Measurements from ENCODE around the gene EIF4A3. TPM values are rescaled to one million over a fixed set of nuclear protein-coding genes. Genes with fewer than 3 reads are reported as not detected.

EIF4A3 gene
- total RNA-seq, 1 donor: 84.6 TPM

DNA sequence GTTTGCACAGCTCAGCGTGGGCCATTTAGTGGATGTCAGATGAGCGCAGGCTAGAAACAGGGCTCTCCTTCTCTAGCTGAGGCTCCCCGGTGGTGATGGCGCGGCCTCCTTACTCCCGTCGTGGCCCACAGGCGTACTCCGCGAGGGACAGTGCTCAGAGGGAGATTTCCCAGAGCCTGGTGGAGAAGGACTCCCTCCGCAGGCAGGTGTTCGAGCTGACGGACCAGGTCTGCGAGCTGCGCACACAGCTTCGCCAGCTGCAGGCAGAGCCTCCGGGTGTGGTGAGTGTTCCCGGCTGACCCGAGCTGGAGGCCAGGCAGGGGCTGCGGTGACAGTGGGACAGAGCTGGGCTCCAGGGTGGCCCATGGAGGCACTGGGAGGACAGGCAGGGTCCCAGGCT, 44.3 kb upstream of the EIF4A3 start:
- no peak overlapping the region for H3K4me3 ChIP-seq (ENCODE audit: low read depth, low read length)
- TF ChIP-seq, protein P1, sequence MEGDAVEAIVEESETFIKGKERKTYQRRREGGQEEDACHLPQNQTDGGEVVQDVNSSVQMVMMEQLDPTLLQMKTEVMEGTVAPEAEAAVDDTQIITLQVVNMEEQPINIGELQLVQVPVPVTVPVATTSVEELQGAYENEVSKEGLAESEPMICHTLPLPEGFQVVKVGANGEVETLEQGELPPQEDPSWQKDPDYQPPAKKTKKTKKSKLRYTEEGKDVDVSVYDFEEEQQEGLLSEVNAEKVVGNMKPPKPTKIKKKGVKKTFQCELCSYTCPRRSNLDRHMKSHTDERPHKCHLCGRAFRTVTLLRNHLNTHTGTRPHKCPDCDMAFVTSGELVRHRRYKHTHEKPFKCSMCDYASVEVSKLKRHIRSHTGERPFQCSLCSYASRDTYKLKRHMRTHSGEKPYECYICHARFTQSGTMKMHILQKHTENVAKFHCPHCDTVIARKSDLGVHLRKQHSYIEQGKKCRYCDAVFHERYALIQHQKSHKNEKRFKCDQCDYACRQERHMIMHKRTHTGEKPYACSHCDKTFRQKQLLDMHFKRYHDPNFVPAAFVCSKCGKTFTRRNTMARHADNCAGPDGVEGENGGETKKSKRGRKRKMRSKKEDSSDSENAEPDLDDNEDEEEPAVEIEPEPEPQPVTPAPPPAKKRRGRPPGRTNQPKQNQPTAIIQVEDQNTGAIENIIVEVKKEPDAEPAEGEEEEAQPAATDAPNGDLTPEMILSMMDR (IDR thresholded peaks at IDR 0.05; ENCODE audit: insufficient read depth, low read depth, low read length): no peak
- no peak for DNase-seq (ENCODE audit: low read depth)

DNA sequence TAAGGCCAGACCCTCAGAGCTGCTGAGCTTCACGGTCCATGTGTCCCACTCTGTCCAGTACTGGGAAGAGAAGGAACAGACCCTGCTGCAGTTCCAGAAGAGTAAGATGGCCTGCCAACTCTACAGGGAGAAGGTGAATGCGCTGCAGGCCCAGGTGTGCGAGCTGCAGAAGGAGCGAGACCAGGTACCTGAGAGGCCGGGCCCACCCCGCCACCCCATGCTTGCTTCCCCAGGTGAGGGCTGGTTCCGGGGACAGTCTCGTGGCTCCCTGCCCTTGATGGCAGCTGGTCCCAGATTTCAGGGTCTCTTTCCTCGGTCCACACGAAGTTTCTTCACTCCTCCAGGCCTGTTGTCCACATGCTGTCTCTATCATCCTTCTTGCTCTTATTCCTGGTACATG, 43.8 kb upstream of the EIF4A3 start:
- H3K4me3 ChIP-seq (ENCODE audit: low read depth, low read length): no peak overlapping the region
- TF ChIP-seq, protein P1 (IDR thresholded peaks at IDR 0.05; ENCODE audit: insufficient read depth, low read depth, low read length): no peak
- DNase-seq (ENCODE audit: low read depth): no peak

DNA sequence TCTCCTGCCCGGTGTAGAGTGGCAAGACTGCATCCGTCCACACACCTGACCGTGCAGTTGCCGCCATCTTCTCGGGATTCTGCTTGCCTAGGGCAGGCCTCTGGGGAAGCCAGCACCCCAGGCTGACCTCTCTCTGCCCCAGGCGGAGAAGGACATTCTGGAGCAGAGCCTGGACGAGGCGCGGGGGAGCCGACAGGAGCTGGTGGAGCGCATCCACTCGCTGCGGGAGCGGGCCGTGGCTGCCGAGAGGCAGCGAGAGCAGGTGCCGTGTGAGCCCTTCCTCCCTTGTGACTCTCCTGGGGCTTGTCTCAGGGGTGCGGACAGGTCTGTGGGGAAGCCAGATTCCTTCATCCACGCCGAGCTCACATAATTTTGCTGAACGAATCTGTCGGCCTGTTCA, 42.7 kb upstream of the EIF4A3 start:
- H3K4me3 ChIP-seq (ENCODE audit: low read depth, low read length): no peak overlapping the region
- no peak for DNase-seq (ENCODE audit: low read depth)
- TF ChIP-seq, protein P1 (IDR thresholded peaks at IDR 0.05; ENCODE audit: insufficient read depth, low read depth, low read length): no peak

DNA sequence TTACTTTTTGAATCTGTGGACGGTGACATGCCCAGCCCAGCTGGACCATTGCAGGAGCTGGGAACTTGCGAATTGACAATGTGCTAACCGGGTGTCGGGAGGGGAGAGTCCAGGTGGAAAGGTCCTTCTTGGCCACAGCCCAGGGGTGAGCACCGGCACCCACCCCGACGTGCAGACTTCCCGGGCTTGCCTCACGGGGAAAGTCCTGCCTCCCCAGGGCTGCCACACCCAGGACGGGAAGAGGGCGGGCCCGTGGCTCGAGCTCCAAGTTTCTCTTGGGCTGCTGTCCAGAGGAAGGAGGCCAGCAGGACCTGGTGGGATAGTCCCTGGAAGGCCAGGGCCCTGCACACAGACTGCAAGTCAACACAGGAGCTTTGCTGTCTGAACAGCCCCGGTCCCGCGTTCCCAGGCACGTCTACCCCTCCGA, 40.6 kb upstream of the EIF4A3 start:
- DNase-seq (ENCODE audit: low read depth): peak; percentile 56
- H3K4me3 ChIP-seq (ENCODE audit: low read depth, low read length): peak overlapping the region; percentile 51
- TF ChIP-seq, protein P1 (IDR thresholded peaks at IDR 0.05; ENCODE audit: insufficient read depth, low read depth, low read length): no peak

DNA sequence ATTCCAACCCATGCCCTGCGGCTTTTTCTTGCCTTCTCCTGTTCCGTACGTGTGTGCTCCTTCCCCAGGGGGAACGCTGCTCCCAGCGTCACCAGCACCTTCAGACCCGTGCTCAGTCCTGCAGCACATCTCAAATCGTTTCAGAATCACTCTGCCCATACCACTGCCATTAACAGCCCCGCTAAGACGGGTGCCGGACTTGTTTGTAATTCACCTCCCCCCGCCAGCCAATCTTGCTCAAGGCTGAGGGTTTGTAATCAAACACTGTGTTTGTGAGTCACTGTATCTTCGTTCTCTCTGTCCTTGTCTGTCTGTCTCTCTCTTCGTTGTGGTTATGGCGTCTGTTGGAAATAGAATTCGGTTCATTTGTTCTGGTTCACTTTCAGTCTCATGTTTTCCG, 40.2 kb upstream of the EIF4A3 start:
- peak overlapping the region; percentile 51 for H3K4me3 ChIP-seq (ENCODE audit: low read depth, low read length)
- TF ChIP-seq, protein P1 (IDR thresholded peaks at IDR 0.05; ENCODE audit: insufficient read depth, low read depth, low read length): no peak
- peak; percentile 62 for DNase-seq (ENCODE audit: low read depth)

DNA sequence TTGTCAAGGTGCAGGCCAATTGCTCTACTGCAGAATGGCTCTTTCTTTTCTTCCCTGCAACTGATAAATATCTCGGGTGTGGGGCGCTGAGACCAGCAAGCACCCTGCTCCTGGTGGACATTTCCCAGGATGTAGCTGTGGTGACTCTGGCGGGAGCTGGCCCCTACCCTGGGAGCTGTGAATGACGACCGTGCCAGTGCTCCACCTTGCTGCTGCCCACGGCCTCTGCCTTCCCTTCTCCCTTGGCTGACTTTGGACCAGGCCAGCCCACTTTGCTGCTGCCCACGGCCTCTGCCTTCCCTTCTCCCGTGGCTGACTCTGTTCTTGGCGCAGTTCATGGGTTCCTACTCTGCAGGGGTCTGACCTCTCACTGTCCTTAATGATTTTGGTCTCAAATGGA, 39.0 kb upstream of the EIF4A3 start:
- TF ChIP-seq, protein P1 (IDR thresholded peaks at IDR 0.05; ENCODE audit: insufficient read depth, low read depth, low read length): no peak
- no peak for DNase-seq (ENCODE audit: low read depth)
- no peak overlapping the region for H3K4me3 ChIP-seq (ENCODE audit: low read depth, low read length)

DNA sequence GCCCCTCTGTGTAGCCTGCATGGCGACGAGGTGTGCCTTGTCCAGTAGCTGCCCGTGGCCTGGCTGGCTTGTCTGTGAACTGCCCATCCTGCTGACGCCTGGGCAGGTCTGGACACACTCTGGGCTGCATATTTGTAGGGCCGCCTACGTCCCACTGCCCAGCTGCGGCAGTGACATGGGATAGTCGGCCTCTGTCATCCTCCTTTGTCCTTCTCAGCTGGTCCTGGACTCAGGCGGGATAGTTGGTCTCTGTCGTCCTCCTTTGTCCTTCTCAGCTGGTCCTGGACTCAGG, 37.4 kb upstream of the EIF4A3 start:
- TF ChIP-seq, protein P1 (IDR thresholded peaks at IDR 0.05; ENCODE audit: insufficient read depth, low read depth, low read length): no peak
- H3K4me3 ChIP-seq (ENCODE audit: low read depth, low read length): no peak overlapping the region
- no peak for DNase-seq (ENCODE audit: low read depth)

All from fibroblast of villous mesenchyme (primary cell).